HG03469 (cell line): ENCODE measurements around the gene MAP3K14.

Experiments used
- ATAC-seq: cut with Tn5 transposase; IDR thresholded peaks from one replicate; pipeline ENCODE4 v1.9.1; 2021; ENCODE audit warnings: mild to moderate bottlenecking, moderate library complexity, moderate number of reproducible peaks; ENCODE audit not compliant: unreplicated experiment

MAP3K14 gene

GRCh38 chr17:45317111-45317928 lies 500 bp upstream of the MAP3K14 start:
- ATAC-seq = peak; percentile 55

- no peak for ATAC-seq
Observed at GRCh38 chr17:45315648-45316433, 979 bp downstream of the MAP3K14 start.

- no peak for ATAC-seq
Observed at GRCh38 chr17:45314741-45315647, 1.8 kb downstream of the MAP3K14 start.

DNA sequence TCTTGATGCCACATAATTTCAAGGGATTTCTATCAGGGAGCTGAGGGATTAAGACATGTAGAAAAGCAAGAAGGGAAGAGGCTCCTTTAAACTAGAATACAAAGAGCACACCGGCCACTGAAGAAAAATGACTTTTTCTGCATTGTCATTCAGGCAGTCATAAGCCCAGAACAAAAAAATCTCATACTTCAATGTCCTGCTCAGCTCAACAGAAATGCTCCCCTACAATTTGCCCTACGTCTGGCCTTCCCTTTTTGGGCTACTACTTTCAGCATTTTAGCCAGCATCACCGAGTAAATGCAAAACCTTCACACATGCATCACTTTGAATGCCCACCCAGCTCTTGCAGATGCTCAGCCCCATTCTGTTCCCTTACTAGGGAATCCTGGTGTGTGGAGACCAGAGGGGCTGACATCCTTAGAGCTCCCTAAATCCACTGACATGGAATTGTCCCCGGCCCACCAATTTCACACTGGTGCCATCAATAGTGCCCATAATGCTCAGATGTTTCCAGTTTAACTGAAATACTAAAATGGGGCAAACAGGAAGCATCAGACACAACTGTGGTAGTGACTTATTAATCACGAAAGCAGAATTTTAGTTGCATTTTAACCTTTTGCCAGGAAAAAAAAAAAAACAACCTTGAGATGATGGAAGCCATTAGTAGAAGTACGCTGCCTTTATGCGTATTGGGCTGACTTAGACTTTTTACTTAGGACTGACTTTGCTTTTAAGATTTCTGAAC lies 2.7 kb downstream of the MAP3K14 start:
- ATAC-seq = no peak

GRCh38 chr17:45313421-45313771 lies 3.4 kb downstream of the MAP3K14 start:
- no peak for ATAC-seq

- ATAC-seq = no peak
Observed at GRCh38 chr17:45312477-45313420, 4.1 kb downstream of the MAP3K14 start.

DNA sequence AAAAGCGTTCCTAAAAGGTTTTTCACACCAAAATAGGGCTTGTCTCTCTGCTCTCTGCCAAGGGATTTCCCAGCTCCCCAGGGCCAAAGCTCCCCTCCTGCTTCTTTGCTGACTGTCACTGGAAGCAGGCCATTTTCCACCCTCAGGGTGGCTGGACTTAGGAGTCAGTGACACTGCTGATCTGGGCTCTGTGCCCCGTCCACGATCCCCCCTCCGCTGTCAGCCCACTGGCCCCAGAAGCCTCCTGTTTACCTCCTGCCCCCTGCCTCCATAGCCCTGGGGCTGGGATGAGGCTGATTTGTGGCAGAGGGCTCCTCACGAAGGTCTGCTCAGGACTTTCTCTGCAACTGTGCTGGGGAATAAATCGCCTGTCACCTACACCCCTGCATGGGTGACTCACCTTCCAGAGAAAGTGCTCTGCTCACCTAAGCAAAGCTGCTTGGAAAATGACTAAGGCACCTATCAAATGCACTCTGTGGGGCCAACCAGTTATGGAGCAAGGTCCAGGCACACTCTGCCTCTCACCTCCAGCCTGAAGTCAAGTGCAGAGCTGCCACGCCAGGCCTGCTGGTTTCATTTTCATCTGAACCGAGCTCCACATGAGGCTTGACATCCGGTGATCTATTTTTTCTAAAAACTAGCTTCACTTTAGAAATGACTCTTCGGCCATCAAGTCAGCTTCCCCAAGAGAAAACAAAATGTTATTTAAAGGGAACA lies 4.9 kb downstream of the MAP3K14 start:
- ATAC-seq = no peak

- no peak for ATAC-seq
Observed at GRCh38 chr17:45311401-45311759, 5.4 kb downstream of the MAP3K14 start.

DNA sequence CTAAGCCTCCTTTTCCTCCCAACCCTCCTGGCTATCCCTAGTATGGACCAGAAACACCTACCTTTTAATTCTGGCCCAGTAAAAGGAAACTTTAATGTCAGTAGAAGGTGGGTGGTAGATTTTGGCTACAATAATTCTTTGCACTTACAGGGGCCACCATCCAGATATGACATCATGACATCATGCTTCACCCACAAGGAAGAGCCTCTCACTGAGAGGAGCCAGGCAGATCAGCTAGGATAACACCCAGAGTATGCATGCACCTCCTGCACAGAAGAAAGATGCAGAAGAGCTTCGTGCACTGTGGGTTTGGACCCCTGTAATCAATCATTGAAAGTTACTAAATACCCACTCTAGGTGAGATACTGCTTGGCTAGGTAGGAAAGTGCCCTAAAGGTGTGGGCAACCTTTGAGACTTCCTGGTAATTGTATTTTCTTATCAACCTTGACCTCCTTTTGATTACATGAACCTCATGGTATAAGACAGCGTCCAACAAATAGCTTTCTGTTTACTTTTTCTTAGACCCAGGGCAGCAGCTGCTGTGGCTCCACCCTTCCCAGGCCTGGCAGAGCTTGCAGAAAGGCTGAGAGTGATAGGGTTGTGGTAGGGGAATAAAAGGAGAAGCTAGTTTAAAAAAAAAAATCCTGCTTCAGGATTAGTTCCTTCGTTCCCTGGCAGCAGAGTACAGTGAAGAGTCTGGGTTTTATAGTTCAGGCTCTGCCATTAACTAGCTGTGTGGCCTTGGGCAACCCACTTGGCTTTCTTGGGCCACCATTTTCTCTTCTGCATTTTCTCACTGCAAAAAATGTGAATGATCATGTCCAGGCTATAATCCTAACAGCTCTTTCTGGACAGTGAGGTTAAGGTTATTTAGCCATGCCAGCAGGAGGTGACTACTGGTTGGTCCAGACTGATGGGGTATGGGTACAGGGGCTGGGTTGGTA lies 6.2 kb downstream of the MAP3K14 start:
- ATAC-seq = no peak

GRCh38 chr17:45309400-45309799 lies 7.4 kb downstream of the MAP3K14 start:
- ATAC-seq = no peak

DNA sequence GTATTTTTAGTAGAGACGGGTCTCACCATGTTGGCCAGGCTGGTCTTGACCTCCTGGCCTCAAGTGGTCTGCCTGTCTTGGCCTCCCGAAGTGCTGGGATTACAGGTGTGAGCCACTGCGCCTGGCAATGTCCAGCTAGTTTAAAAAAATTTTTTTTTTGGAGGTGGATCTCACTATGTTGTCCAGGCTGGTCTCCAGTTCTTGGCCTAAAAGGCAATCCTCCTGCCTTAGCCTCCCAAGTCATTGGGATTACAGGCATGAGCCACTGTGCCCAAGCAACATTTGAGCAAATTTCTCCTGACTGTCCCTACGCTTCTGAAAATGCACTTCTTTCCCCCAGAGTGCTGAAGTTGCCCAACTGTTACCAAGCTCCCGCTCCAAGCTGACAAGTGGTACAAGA lies 8.0 kb downstream of the MAP3K14 start:
- ATAC-seq = no peak

DNA sequence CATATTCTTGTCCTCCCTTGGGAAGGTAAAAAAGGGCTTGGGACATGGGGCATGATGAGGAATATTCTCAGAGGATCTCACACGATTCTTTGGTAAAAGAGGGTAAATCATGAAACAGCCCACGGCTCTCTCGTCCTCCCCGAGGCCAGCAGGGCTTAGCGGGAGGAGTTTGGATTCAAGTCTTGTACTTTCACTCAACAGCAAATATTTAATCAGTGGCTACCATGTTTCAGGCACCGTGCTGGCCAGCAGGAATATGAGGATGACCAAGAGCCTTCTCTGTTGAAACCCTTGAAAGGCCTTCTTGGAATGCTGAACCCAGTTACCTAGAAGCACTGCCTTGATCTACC lies 8.8 kb downstream of the MAP3K14 start:
- no peak for ATAC-seq

DNA sequence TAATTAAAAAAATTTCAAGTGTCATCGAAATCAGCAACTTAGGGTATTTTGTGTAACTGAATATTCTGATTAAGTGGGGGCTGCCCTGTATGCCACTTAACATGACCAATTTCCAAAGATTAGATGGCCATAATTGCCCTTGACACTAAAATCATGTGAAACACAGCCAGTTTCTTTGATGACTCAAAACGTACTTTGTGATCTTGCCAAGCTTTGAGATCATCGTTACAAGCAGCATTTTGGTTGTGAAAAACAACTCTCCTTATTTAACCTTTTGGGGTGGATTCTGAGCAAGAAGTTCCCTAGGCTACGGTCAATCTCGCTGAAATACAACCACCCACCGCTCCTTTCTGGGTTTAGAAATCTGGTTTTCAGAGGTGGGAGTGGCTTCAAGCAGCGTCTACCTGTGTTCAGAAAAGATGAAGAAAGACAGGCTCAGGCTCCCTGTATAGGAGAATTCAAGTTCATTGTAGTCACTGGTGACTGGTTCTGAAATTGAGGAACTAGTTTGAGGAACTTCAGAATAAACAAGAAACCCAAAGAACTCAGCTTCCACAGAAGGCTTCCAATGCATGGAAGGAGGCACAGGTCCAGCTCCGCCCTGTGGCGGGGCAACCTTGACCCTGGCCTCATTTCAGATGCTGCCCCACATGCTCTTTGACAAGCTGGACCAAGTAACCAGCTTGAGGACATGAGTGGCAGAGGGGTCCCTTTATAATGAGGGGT lies 9.4 kb downstream of the MAP3K14 start:
- no peak for ATAC-seq

DNA sequence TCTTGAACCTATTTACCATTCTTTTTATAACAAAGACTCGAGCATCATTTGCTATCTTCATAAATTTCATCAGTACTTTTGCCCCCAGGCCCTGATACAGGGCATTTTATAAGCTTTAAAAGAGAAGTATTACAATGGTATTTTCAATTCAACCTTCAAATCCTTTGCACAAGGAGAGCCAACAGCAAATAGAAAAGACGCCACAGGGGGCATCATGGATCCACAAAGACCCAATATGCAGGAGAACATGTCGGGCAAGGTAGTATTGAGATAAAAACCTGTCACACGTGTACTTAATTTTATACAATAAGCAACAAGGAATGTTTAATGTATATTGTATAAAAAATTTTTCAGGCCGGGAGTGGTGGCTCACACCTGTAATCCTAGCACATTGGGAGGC lies 10.2 kb downstream of the MAP3K14 start:
- no peak for ATAC-seq

DNA sequence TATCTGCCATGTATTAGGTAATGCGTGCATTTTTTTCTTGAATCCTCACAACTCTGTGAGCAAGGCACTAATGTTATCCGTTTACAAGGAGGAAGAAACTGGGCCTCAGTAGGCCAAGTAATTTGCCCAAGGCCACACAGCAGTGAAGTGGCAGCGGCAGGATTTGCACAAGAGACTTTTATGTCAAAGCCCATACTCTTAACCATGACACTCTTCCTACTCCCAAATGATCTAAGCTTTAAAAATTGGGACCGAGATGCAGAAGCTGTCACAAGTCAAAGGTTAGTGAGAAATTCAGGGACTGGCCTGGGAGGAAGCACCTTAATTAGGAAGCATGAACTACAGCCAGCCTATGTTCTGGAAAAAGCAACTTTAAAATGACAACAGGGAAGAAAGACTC lies 10.7 kb downstream of the MAP3K14 start:
- ATAC-seq = no peak

DNA sequence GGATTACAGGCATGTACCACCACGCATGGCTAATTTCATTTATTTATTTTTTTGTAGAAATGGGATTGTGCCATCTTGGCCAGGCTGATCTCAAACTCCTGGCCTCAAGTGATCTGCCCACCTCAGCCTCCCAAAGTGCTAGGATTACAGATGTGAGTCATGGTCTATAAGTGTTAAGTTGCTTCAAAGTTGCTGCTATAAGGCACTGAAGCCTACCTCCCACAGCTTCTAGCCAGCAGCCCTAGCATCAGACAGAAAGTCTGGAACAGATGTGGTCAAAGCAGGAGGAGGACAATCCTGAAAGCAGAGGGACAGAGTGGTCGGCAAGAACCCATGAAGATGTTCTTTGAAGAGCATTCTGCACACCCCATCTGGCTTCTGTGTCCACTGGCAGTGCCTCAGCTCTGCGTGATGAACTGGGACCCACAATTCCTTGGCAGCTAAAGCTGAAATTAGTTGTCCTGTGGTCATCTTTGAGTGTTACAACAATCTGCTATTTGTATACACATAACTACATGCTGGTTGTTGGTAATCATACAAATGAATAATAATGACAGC lies 11.2 kb downstream of the MAP3K14 start:
- ATAC-seq = no peak

DNA sequence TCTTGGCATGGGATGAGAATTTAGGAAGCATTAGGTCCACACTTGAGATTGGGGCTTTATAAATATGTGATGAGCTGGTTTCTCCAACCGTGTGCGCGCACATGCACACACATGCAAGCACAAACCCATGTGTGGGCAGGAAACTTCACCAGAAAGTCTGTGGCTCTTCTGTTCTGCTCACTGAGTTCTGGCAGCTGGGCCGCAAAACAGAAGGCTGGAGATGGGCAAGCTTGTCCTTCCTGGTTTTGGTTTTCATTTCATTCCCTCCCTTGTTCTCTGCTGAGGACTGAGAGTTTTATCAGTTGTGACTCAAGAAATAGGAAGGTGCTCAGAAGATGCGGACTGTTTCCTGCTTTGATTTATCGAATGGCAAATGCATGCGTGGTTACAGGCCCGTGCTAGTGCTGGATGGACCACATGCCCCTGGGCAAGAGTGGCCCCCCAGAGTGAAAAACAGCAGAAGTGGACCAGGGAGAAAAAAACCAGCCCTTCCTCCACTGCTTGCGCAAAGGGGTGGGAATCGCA lies 14.1 kb downstream of the MAP3K14 start:
- ATAC-seq = no peak
